ENCODE results near the gene SLC10A7. TPM values are rescaled to one million over a fixed set of nuclear protein-coding genes. Genes with fewer than 3 reads are reported as not detected.

The SLC10A7 gene
- total RNA-seq, 4 donors from 2014 or later: 7.4 to 34.5 (median 17.1) TPM

GRCh38 chr4:146398896-146399445 lies 122.8 kb downstream of the SLC10A7 start:
- no peaks in the 10 kb centered on the region for H3K27me3 ChIP-seq
- H3K9me3 ChIP-seq: no peaks in the 10 kb centered on the region
- H3K27ac ChIP-seq: no peak overlapping the region
- intact Hi-C loops (cut with DNase I; ENCODE audit: low total_unique reads): no loop called here
- H3K36me3 ChIP-seq: no peaks in the 10 kb centered on the region
- DNase-seq: no peak
- TF ChIP-seq POLR2A (IDR thresholded peaks at IDR 0.05) (no peak), CTCF (IDR thresholded peaks at IDR 0.05) (no peak)
- no peak overlapping the region for H3K4me3 ChIP-seq
- H3K4me1 ChIP-seq: no peaks in the 10 kb centered on the region

GRCh38 chr4:146398404-146398803 lies 123.3 kb downstream of the SLC10A7 start:
- TF ChIP-seq POLR2A (IDR thresholded peaks at IDR 0.05): no peak
- TF ChIP-seq CTCF (IDR thresholded peaks at IDR 0.05): no peak
- DNase-seq: no peak
- intact Hi-C loops (cut with DNase I; ENCODE audit: low total_unique reads): no loop called here
- Histone ChIP-seq H3K9me3 (no peaks in the 10 kb centered on the region), H3K27ac (no peak overlapping the region), H3K36me3 (no peaks in the 10 kb centered on the region), H3K4me3 (no peak overlapping the region), H3K27me3 (no peaks in the 10 kb centered on the region), H3K4me1 (no peaks in the 10 kb centered on the region)

GRCh38 chr4:146389561-146389960 lies 132.2 kb downstream of the SLC10A7 start:
- Histone ChIP-seq H3K4me1 (no peaks in the 10 kb centered on the region), H3K4me3 (no peak overlapping the region), H3K27me3 (no peaks in the 10 kb centered on the region), H3K9me3 (no peaks in the 10 kb centered on the region), H3K27ac (no peak overlapping the region), H3K36me3 (no peaks in the 10 kb centered on the region)
- no peak for DNase-seq
- intact Hi-C loops (cut with DNase I; ENCODE audit: low total_unique reads): no loop called here
- TF ChIP-seq CTCF (IDR thresholded peaks at IDR 0.05): no peak
- TF ChIP-seq POLR2A (IDR thresholded peaks at IDR 0.05): no peak

GRCh38 chr4:146382194-146382593 lies 139.5 kb downstream of the SLC10A7 start:
- H3K36me3 ChIP-seq: no peaks in the 10 kb centered on the region
- H3K4me1 ChIP-seq: no peaks in the 10 kb centered on the region
- no peak overlapping the region for H3K4me3 ChIP-seq
- H3K27ac ChIP-seq: no peak overlapping the region
- H3K27me3 ChIP-seq: no peaks in the 10 kb centered on the region
- H3K9me3 ChIP-seq: no peaks in the 10 kb centered on the region
- intact Hi-C loops (cut with DNase I; ENCODE audit: low total_unique reads): no loop called here
- TF ChIP-seq POLR2A (IDR thresholded peaks at IDR 0.05) (no peak), CTCF (IDR thresholded peaks at IDR 0.05) (no peak)
- DNase-seq: no peak

GRCh38 chr4:146381263-146381872 lies 140.4 kb downstream of the SLC10A7 start:
- DNase-seq: no peak
- no peak overlapping the region for H3K27ac ChIP-seq
- H3K27me3 ChIP-seq: no peaks in the 10 kb centered on the region
- no peaks in the 10 kb centered on the region for H3K36me3 ChIP-seq
- no peaks in the 10 kb centered on the region for H3K9me3 ChIP-seq
- no peak overlapping the region for H3K4me3 ChIP-seq
- H3K4me1 ChIP-seq: no peaks in the 10 kb centered on the region
- TF ChIP-seq CTCF (IDR thresholded peaks at IDR 0.05) (no peak), POLR2A (IDR thresholded peaks at IDR 0.05) (no peak)
- intact Hi-C loops (cut with DNase I; ENCODE audit: low total_unique reads): no loop called here

Data from uterus (tissue), 4 donors.